Measurements from ENCODE around the gene SLC30A4.

SLC30A4 gene

GRCh38 chr15:45449916-45450867 lies 72.4 kb downstream of the SLC30A4 start:
- peak in 1 of 3 donors; percentile 17 for DNase-seq

- no peak for DNase-seq
Observed at GRCh38 chr15:45449395-45449794, 73.2 kb downstream of the SLC30A4 start.

GRCh38 chr15:45448066-45448915 lies 74.3 kb downstream of the SLC30A4 start:
- DNase-seq, result peak; percentile 96 to 99 (median 97)

- no peak for DNase-seq
Observed at GRCh38 chr15:45443645-45444044, 78.9 kb downstream of the SLC30A4 start.

- DNase-seq, result no peak
Observed at GRCh38 chr15:45442507-45443135, 79.9 kb downstream of the SLC30A4 start.

GRCh38 chr15:45441686-45442085 lies 80.9 kb downstream of the SLC30A4 start:
- DNase-seq, result no peak

- DNase-seq, result no peak
Observed at GRCh38 chr15:45441036-45441435, 81.5 kb downstream of the SLC30A4 start.

GRCh38 chr15:45439521-45440260 lies 82.9 kb downstream of the SLC30A4 start:
- peak in 2 of 3 donors; percentile 56 to 69 for DNase-seq

GRCh38 chr15:45435124-45435903 lies 87.2 kb downstream of the SLC30A4 start:
- no peak for DNase-seq

- DNase-seq, result peak in 1 of 3 donors; percentile 46
Observed at GRCh38 chr15:45434078-45434567, 88.4 kb downstream of the SLC30A4 start.

- DNase-seq, result no peak
Observed at GRCh38 chr15:45431511-45431910, 91.0 kb downstream of the SLC30A4 start.

GRCh38 chr15:45429941-45430792 lies 92.4 kb downstream of the SLC30A4 start:
- DNase-seq, result peak; percentile 91 to 98 (median 95)
